Epidermal melanocyte (primary cell): Measurements from ENCODE around the gene IL17REL.
A peak's percentile ranks its signal among the peaks of the same experiment; 100 is the strongest.
"Not testable (repeated sequence)": the region's sequence is repeated elsewhere in the genome, so short reads cannot be mapped to it uniquely, and the experiment has no call there.

Experiments
- DNase-seq: peaks from one replicate; pipeline ENCODE4 v3.0.0; 2011; ENCODE audit warnings: low spot score; ENCODE audit not compliant: insufficient read length

IL17REL gene

DNA sequence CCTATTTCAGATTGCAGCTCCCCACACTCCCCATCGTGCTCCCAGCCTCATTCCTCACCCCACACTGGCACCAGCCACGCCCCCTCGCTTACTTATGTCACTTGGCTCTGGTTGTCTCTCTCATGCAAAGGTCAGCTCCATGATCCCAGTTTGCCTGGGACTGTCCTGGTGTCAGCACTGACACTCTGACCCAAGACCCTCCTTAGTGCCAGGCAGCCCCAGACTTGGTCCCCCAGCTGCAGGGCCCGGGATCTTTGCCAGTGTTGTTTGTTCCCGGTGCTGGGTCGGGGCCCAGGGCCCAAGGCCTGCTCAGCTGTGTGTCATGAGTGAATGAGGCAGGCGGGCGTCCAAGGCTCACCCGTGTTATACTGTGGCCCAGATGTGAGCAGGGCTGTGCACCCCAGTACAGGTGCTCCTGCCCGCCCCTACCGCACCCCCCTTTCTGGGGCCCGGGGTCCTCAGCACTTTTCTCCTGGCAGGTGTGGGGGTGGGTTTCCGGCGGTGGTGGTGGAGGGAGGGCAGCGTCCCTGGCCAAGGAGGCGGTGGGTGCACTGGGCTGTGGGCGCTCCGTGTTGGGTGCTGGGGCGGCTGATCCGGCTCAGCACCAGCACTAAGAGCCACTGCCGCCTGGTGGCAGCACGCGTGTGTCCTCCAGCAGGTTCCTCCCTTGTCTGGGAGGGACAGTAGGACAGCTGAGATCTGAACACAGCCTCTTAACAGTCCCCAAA, 19.5 kb downstream of the IL17REL start:
- DNase-seq = no peak

DNA sequence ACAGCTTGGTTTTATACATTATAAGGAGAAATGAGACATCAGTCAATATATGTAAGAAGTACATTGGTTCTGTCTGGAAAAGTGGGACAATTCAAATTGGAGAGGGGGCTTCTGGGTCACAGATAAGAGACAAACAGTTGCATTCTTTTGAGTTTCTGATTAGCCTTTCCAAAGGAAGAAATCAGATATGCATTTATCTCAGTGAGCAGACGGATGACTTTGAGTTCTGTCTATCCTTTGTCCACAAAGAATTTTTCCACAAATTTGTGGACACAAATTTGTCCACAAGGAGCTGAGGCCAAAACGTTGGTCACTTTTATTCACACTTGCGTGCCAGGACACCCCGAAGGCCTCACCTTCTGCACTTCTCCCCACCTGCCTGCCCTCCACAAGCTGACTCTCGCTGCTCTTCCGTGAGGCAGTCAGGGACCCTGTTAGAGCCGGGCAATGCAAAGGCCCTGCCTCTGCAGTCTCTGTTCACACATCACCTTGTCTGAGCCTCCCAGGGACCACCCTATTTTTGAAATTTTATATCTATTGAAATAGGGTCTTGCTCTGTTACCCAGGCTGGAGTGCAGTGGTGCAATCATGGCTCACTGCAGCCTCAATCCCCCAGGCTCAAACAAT, 20.5 kb downstream of the IL17REL start:
- no peak for DNase-seq

DNA sequence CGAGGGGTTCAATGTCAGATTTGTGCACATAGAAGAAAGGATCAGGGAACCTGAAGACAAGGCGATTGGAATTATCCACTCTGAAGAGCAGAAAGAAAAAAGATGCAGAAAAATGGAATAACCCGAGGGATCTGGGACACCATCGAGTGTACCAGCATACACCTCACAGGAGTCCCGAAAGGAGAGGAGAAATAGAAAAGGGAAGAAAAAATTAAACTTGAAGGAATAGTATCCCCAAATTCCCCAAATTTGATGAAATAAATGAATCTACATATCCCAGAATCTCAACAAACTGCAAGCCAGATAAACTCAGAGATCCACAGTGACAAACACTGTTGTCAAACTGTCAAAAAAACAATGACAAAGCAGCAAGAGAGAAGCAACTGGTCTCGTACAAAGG, 21.4 kb downstream of the IL17REL start:
- no peak for DNase-seq

DNA sequence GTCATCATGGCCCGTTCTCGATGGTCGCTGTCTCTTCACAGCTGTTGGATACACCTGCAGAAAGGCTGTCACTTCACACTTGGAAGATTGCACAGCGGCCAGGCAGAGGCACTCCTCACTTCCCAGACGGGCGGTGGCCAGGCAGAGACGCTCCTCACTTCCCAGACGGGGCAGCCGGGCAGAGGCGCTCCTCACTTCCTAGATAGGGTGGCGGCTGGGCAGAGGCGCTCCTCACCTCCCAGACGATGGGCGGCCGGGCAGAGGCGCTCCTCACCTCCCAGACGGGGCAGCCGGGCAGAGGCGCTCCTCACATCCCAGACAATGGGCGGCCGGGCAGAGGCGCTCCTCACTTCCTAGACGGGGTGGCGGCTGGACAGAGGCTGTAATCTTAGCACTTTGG, 22.7 kb downstream of the IL17REL start:
- DNase-seq = not testable (repeated sequence)

DNA sequence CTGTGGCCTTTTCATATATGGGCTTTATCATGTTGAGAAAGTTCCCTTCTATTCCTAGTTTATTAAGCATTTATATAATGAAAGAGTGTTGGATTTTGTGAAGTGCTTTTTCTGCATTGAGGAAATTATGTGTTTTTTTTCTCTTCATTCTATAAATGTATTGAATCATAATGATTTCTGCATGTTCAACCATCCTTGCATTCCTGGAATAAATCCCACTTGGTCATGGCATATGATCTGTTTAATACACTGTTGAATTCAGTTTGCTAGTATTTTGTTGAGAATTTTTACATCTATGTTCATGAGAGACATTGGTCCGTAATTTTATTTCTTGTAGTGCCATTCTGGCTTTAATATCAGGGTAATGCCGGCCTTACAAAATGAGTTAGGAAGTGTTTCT, 26.2 kb downstream of the IL17REL start:
- DNase-seq = no peak

DNA sequence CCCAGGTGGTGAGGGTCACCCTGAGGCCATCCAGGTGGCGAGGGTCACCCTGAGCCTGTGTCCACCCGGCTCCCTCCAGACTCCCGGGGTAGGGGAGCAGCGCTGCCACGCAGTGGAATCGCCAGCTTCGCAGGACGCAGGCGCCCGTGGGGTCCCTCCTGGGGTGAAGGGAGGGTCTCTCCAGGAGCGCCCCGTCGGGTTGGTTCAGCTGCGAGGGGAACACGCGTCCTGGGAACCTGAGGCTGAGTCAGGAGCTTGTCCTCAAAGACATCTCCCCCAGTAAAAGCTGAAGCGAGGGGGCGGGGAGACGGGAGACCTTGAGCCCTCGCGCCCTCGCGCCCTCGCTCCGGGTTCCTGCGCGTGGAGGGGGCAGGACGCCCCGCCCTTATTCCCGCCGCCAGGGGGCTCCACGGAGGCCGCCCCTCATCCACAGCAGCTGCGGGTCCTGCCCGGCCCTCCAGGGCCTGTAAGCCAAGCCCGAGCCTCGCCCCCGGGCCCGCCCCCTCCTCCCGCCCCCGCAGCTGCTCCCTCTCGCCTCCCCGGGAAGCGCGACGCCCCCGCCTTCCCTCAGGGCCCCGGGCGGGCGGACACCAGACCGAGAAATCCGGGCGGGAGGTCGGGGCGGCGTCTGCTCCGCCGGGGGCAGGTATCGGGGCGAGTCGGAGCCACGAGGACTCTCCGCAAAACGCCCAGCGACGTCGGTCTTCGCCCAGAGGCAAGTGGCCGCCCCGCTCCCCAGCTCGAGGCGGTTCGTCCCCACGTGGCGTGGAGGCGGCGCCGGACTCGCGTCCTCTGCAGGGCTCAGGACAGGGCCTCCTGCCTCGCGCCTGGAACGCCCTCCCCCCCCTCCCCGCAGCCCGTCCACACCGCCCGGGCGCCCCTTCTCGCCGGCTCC, 29.2 kb downstream of the IL17REL start:
- no peak for DNase-seq

DNA sequence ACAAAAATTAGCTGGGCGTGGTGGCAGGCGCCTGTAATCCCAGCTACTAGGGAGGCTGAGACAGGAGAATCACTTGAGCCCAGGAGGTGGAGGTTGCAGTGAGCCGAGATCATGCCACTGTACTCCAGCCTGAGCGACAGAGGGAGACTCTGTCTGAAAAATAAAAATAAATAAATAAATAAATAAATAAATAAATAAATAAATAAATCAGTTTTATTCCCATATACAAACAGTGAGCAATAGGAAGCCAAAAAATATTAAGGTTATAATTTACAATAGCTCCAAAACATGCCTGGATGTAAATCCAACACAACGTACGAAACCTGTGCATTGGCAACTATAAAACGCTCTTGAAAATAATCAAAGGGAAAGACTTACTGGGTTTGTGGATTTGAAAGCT, 30.8 kb downstream of the IL17REL start:
- not testable (repeated sequence) for DNase-seq

DNA sequence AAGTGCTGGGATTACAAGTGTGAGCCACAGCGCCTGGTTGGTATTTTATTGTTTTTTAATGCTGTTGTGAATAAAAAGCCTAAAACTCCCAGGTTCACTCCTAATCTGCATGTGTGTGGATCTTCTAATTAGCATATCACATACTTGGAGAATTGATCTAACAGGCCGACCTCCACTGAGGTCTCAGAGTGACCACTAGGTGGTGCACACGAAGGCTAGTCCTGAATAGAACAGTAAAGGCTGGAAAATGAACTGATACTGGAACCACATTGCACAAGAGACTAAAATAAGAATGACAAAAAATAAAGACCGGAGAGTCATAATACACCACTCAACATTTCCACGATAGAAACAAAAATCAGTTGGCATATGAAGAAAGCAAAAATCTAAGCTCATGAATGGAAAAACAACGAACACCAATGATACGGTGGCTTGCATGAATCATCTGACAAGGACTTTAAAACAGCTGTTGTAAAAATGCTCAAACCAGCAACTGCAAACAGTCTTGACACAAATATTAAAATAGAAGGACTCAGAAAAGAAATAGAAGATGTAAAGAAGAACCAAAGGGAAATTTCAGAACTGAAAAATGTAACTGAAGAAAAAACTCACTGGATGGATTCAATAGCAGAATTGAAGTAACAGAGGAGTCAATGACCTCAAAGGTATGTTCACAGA, 32.8 kb downstream of the IL17REL start:
- DNase-seq = no peak

DNA sequence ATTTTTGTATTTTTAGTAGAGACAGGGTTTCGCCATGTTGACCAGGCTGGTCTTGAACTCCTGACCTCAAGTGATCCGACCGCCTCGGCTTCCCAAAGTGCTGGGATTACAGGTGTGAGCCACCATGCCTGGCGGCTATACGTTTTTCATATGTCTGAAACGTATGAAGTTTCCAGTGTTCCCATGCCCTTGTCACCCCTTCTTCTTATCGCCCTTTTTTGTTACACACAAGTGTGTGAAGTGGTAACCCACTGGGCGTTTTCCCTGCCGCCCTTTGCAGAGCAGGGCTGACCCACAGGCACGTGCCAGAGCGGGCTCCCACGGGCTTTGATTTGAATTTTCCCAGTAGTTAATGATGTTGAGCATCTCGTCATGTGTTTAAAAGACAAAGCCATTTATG, 35.0 kb downstream of the IL17REL start:
- DNase-seq = no peak

DNA sequence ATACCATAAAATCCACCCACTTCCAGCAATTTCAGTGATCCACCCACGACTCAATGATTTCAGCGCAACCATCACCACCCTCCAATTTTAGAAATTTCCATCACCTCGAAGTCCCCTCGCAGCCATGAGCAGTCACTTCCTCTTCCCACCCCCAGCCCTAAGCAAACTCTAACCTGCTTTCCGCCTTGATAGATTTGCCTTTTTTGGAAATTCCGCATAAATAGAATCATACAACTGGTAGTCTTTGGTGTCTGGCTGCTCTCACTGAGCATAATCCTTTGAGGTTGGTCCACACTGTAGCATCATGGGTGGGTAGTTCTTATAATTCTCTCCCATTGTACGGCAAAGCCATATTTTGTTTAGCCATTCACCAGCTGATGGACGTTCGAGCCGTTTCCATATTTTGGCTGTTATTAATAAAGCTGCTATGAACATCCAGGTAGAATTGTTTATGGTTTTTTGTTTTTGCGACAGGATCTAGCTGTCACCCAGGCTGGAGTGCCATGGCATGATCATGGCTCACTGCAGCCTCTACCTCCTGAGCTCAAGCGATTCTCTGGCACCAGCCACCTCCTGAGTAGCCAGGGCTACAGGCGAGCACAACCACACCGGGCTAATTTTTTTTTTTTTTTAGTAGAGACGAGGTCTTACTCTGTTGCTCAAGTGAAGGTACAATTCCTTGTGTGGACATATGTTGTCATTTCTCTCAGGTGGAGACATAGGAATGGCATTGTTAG, 36.0 kb downstream of the IL17REL start:
- no peak for DNase-seq

DNA sequence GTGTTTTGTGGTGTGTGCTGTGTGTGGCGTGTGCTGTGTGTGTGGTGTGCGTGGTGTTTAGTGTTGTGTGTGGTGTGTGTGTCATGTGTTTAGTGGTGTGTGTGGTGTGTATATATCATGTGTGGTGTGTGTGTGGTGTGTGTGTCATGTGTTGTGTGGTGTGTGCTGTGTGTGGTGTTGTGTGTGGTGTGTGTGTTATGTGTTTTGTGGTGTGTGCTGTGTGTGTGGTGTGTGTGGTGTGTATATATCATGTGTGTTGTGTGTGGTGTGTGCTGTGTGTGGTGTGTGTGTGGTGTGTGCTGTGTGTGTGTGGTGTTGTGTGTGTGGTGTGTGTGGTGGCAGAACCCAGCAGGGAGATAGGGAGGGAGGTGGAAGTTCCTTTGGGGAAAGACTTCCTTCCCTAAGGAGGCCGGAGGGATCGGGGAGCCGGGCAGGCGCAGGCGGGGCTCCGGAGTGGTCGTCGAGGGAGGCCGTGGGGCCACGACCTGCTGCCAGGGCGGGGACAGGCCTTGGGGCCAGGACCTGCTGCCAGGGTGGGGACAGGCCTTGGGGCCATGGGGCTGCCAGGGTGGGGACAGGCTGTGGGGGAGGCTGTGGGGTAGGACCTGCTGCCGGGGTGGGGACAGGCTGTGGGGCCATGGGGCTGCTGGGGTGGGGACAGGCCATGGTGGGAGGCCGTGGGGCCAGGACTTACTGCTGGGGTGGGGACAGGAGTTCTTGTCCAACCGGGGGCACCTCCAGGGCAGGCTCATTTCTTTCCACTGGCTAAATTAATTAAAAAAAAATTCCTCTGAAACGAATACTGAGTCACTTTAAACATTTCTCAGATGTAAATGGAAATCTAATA, 36.8 kb downstream of the IL17REL start:
- DNase-seq = no peak

DNA sequence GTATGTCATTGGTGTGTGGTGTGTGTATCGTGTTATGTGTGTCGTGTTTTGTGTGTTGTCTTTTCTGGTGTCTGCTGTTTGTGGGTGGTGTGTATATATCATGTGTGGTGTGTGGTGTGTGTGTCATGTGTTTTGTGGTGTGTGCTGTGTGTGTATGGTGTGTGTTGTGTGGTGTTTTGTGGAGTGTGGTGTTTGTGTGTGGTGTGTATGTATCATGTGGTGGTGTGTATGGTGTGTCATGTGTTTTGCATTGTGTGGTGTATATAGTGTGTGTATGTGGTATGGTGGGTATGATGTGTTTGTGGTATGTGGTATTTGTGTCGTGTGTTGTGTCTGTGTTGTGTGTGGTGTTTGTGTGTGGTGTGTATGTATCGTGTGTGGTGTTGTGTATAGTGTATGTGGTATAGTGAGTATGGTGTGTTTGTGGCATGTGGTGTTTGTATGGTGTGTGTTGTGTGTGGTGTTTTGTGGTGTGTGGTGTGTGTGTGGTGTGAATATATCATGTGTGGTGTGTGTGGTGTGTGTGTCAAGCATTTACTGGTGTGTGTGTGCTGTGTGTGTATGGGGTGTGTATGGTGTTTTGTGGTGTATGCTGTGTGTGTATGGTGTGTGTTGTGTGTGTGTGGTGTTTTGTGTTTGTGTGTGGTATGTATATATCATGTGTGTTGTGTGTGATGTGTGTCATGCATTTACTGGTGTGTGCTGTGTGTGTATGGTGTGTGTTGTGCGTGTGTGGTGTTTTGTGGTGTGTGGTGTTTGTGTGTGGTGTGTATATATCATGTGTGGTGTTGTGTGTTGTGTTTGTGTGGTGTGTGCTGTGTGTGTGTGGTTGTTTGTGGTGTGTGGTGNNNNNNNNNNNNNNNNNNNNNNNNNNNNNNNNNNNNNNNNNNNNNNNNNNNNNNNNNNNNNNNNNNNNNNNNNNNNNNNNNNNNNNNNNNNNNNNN, 39.3 kb downstream of the IL17REL start:
- no peak for DNase-seq

DNA sequence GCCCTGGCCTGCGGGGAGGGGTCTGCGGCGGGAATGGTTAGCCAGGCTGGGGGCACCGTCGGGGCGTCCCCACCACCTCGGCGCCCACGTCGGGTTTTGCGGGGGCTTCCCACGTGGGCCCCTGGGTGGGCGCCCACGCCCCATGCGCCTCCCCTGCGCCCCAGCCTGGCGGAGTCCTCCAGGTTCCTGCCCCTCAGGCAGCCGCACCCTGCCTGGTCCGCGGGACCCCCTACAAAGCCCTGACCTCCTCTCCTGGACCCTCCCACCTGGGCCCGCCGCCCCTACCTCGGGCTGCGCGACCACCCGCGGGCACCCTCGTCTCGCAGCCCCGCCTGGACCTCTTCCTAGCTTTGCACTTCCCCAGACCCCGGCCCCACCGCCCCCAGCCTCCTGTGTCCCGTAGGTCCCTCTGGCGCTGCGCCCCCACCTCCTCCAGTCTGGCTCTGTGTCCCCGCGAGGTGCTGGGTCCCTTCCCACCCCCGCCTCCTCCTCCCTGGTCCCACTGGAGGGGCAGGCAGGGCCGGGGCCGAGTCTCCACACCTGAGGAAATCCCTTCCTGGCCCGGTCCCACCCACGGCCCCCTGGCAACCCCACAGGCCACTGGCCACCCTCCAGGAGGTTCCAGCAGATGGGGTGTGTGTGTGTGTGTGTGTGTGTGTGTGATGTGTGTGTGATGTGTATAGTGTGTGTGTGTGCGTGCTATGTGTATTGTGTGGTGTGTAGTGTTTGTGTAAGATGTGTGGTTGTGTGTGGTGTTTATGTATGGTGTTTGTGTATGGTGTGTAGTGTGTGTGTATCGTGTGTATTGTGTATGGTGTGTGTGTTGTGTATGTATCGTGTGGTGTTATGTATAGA, 40.2 kb downstream of the IL17REL start:
- no peak for DNase-seq

DNA sequence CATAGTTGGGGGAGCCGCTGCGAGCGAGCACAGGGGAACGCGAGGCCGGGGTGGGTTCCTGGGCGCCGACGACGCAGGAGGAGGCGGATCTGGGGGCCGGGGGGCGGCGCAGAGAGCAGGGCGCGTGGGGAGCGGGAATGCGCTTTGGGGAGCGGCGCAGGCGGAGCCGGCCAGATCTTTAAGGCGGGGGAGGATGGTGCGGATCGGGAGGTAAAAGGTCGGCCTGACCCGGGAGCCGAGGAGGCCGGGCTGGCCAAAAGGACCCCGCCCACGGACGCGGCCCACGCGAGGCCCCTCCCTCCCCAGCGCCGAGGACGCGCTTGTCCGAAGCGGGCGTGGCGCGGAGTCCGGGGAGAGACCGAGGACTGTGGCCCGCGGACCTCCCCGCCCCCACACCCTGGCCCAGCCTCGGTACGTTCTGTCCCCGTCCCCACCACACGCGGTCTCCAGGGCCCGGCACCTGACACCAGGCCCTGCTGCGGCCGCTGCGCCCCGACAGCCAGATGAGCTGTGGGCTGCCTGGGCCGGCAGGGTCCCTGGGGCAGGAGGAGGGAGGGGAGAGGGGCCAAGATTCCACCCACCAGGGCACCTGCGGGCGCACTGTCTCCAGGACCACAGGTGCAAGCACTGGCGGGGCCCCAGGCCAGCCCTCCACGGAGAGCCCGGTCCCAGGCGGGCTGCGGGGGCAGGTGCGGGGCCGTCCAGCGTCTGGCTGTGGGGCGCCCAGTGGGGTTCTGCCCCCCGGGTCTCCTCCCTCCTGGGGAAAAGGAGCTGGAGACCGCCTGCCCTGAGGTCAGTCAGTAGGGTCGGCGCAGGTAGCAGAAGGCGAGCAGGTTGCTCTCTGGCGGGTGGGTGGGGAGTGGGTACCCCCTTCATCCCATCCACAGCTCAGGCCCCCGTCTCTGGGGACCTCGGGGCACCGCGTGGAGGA, 41.1 kb downstream of the IL17REL start:
- DNase-seq = peak; percentile 43

DNA sequence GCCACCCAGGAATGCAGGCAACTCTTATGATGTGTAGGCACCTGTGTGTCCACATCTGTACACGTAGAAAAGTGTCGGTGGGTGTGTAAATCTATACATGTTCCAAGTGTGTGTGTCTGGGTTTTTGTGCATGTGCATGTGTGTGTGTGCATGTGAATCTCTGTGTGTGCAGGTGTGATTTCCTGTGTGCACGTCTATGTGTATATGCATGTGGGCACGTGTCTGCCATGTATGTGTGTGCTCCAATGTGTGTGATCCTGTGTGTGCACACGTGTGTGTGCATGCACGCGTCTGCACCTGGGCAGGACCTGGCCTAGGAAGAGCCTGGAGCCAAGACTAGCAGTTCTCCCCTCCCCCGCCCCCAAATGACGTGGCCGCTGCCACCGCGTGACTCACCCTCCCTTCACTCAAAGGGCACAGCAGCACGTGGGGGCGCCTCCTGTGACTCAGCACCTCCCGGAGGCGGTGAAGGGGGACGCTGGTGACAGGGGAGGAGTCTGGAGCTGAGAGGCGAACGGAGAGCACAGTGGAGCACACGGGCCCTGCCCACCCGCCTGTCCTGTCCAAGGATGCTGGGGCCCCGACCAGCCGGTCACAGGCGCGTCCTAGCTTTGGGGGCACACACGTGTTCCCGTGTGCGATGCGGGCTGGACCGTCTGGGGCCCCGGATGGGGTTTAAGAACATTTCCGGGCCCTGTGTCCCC, 41.9 kb downstream of the IL17REL start:
- peak; percentile 92 for DNase-seq
